ENCODE results near the gene FASN. TPM values are rescaled to one million over a fixed set of nuclear protein-coding genes. Genes with fewer than 3 reads are reported as not detected.
A peak's percentile ranks its signal among the peaks of the same experiment; 100 is the strongest.

Gene FASN
- total RNA-seq, 2 experiments from 2014 or later: 111 to 364 TPM

- Histone ChIP-seq H3K27ac (ENCODE audit: low read depth, low read length, poor library complexity, severe bottlenecking) (peak overlapping the region; percentile 89), H3K9me3 (ENCODE audit: low read length) (no peaks in the 10 kb centered on the region), H4K20me1 (ENCODE audit: insufficient read depth, low read length) (0 out of 2 replicates have a peak, but pooled peaks cover 1% of the 10 kb centered on the region), H3K79me2 (ENCODE audit: insufficient read depth, low read depth, low read length) (peaks cover 16% of the 10 kb centered on the region), H3K9me2 (ENCODE audit: insufficient read depth, low read length) (no peaks in the 10 kb centered on the region), H3K4me2 (ENCODE audit: low read length) (peak overlapping the region; percentile 84), H3K4me1 (ENCODE audit: insufficient read depth, low read length, poor library complexity, severe bottlenecking) (peaks cover 60% of the 10 kb centered on the region), H3K4me3 (ENCODE audit: low read depth, low read length, poor library complexity, severe bottlenecking) (peak overlapping the region; percentile 87), H2AFZ (ENCODE audit: low read length) (no peak overlapping the region), H3K36me3 (ENCODE audit: insufficient read depth, low read length) (peaks cover 5% of the 10 kb centered on the region)
- CTCF ChIA-PET (ENCODE audit: unreplicated experiment): interaction anchor here (0.5 kb wide), 1 partner anchor 248 kb away, joined by 3 read pairs; no protein-coding TSS in a partner anchor
- intact Hi-C loops (cut with micrococcal nuclease; ENCODE audit: unreplicated experiment): loop anchor here (5.0 kb wide), 1 partner anchor 135 kb away; no protein-coding TSS in a partner anchor
- peak; percentile 66 for DNase-seq (ENCODE audit: low spot score)
- BruUV-seq (replicated peaks): no TSS peak
- POLR2A ChIA-PET: interaction anchor here (1.1 kb wide), 1 partner anchor 38 kb away, joined by 3 read pairs; no protein-coding TSS in a partner anchor
- TF ChIP-seq EZH2phosphoT487 (IDR thresholded peaks at IDR 0.05; ENCODE audit: borderline replicate concordance, low read depth, low read length) (no peak), CTCF (conservative IDR thresholded peaks at IDR 0.05; ENCODE audit: low read length) (0 out of 2 replicates have a peak, but pooled peaks have one; percentile 25)
These were observed 4.0 kb upstream of the FASN start for GRCh38 chr17:82101767-82102679.

- no TSS peak for BruUV-seq (replicated peaks)
- Histone ChIP-seq H3K79me2 (ENCODE audit: insufficient read depth, low read depth, low read length) (peaks cover 23% of the 10 kb centered on the region), H4K20me1 (ENCODE audit: insufficient read depth, low read length) (0 out of 2 replicates have a peak, but pooled peaks cover 8% of the 10 kb centered on the region), H2AFZ (ENCODE audit: low read length) (no peak overlapping the region), H3K9me3 (ENCODE audit: low read length) (no peaks in the 10 kb centered on the region), H3K4me3 (ENCODE audit: low read depth, low read length, poor library complexity, severe bottlenecking) (peak overlapping the region; percentile 87), H3K27ac (ENCODE audit: low read depth, low read length, poor library complexity, severe bottlenecking) (peak overlapping the region; percentile 89), H3K9me2 (ENCODE audit: insufficient read depth, low read length) (no peaks in the 10 kb centered on the region), H3K4me2 (ENCODE audit: low read length) (peak overlapping the region; percentile 84), H3K4me1 (ENCODE audit: insufficient read depth, low read length, poor library complexity, severe bottlenecking) (peaks cover 59% of the 10 kb centered on the region), H3K36me3 (ENCODE audit: insufficient read depth, low read length) (peaks cover 12% of the 10 kb centered on the region)
- peak; percentile 42 for DNase-seq (ENCODE audit: low spot score)
- TF ChIP-seq CTCF (conservative IDR thresholded peaks at IDR 0.05; ENCODE audit: low read length): no peak
- no peak for TF ChIP-seq EZH2phosphoT487 (IDR thresholded peaks at IDR 0.05; ENCODE audit: borderline replicate concordance, low read depth, low read length)
- intact Hi-C loops (cut with micrococcal nuclease; ENCODE audit: unreplicated experiment): loop anchor here (5.0 kb wide), 1 partner anchor 134 kb away; no protein-coding TSS in a partner anchor
- ChIA-PET CTCF (ENCODE audit: unreplicated experiment) (no interaction called here), POLR2A (no interaction called here)
These were observed 3.3 kb upstream of the FASN start for GRCh38 chr17:82101301-82101715.
